ENCODE results near the gene DCP1B. TPM values are rescaled to one million over a fixed set of nuclear protein-coding genes. Genes with fewer than 3 reads are reported as not detected.

Gene DCP1B
- total RNA-seq, 2 donors from 2014 or later: 11.3 TPM

GRCh38 chr12:1922075-1922709 is 82.1 kb downstream of the DCP1B start:
- peak in 1 of 2 donors; percentile 26 for ATAC-seq
- no peaks in the 10 kb centered on the region for H3K36me3 Mint-ChIP-seq
- DNase-seq (ENCODE audit: low spot score): no peak
- no peaks in the 10 kb centered on the region for H3K9me3 Mint-ChIP-seq
- no peak overlapping the region for H3K27ac Mint-ChIP-seq
- peaks cover 6 to 7% of the 10 kb centered on the region in 2 donors for H3K27me3 Mint-ChIP-seq
- no peak overlapping the region for H3K4me3 Mint-ChIP-seq
- H3K4me1 Mint-ChIP-seq (ENCODE audit: low read depth in 2 of 2): peaks cover 5 to 8% of the 10 kb centered on the region in 2 donors

DNA sequence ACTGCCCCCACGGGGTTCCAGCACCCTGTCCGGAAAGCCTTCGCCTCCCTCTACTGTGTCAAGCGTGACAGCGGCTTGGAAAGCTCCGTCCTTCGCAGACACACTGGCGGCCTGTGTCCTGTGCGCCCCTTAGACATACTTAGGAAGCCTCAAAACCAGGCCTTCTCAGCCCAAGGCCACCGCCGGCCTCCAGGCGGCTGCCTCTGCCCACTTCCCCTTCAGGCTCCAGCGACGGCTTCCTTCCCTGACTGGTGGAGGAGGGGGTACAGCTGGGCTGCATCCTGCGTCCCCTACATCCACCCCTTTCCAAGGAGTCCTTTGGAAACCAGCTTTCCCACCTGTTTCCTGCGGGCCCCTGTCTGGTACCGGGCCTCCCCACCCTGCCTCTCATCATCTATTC is 83.3 kb downstream of the DCP1B start:
- Mint-ChIP-seq H3K27me3 (peaks cover 12 to 13% of the 10 kb centered on the region in 2 donors), H3K9me3 (no peaks in the 10 kb centered on the region), H3K36me3 (no peaks in the 10 kb centered on the region), H3K27ac (peak overlapping the region; percentile 7 to 20), H3K4me3 (no peak overlapping the region), H3K4me1 (ENCODE audit: low read depth in 2 of 2) (peaks cover 11 to 15% of the 10 kb centered on the region in 2 donors)
- DNase-seq (ENCODE audit: low spot score) (no peak), ATAC-seq (no peak)

DNA sequence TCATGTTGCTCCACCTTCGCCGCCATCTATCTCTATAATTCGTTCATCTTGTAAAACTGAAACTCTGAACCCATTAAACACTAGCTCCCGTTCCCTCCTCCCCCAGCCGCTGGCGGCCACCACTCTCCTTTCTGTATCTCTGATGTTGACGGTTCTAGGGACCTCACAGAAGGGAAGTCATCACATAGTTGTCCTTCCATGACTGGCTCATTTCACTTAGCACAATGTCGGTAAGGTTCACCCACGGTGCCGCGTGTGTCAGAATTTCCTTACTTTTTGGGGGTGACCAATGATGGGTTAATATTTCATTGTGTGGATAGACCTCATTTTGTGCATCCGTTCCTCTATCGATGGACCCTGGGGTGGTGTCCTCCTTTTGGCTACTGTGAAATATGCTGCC is 83.8 kb downstream of the DCP1B start:
- peak overlapping the region; percentile 7 to 20 for H3K27ac Mint-ChIP-seq
- H3K4me3 Mint-ChIP-seq: no peak overlapping the region
- H3K9me3 Mint-ChIP-seq: no peaks in the 10 kb centered on the region
- peaks cover 14 to 19% of the 10 kb centered on the region in 2 donors for H3K4me1 Mint-ChIP-seq (ENCODE audit: low read depth in 2 of 2)
- DNase-seq (ENCODE audit: low spot score): no peak
- ATAC-seq: no peak
- no peaks in the 10 kb centered on the region for H3K36me3 Mint-ChIP-seq
- H3K27me3 Mint-ChIP-seq: peaks cover 13 to 14% of the 10 kb centered on the region in 2 donors

GRCh38 chr12:1919763-1920162 is 84.5 kb downstream of the DCP1B start:
- no peak for DNase-seq (ENCODE audit: low spot score)
- H3K4me3 Mint-ChIP-seq: no peak overlapping the region
- no peaks in the 10 kb centered on the region for H3K36me3 Mint-ChIP-seq
- peaks cover 18 to 20% of the 10 kb centered on the region in 2 donors for H3K4me1 Mint-ChIP-seq (ENCODE audit: low read depth in 2 of 2)
- H3K27ac Mint-ChIP-seq: no peak overlapping the region
- no peak for ATAC-seq
- no peaks in the 10 kb centered on the region for H3K9me3 Mint-ChIP-seq
- H3K27me3 Mint-ChIP-seq: peaks cover 13 to 14% of the 10 kb centered on the region in 2 donors

GRCh38 chr12:1919284-1919683 is 85.0 kb downstream of the DCP1B start:
- Mint-ChIP-seq H3K4me3 (no peak overlapping the region), H3K4me1 (ENCODE audit: low read depth in 2 of 2) (peaks cover 14 to 16% of the 10 kb centered on the region in 2 donors)
- DNase-seq (ENCODE audit: low spot score): no peak

DNA sequence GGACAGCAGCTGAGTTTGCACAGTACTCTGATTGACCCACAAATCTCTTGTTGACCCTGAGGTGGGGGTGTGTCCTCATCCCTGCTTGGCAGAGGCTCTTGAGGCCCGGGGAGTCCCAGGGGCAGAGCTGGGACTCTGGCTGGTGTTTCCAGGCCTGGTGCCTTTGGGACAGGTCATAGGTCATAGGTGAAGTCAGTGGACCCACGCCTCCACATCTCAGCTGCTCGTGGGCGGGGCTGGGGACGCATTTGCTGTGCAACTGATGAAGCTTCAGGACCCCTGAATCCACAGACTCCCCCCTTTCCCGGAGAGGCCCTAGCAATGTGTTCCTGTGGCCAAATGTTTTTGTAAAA is 85.4 kb downstream of the DCP1B start:
- Mint-ChIP-seq H3K4me3 (no peak overlapping the region), H3K36me3 (no peaks in the 10 kb centered on the region), H3K27ac (no peak overlapping the region), H3K9me3 (no peaks in the 10 kb centered on the region), H3K4me1 (ENCODE audit: low read depth in 2 of 2) (peaks cover 13 to 16% of the 10 kb centered on the region in 2 donors), H3K27me3 (peaks cover 11 to 13% of the 10 kb centered on the region in 2 donors)
- ATAC-seq (no peak), DNase-seq (ENCODE audit: low spot score) (no peak)

More at GRCh38 chr12:1919284-1919683, 85.0 kb downstream of the DCP1B start:
- no peak for ATAC-seq
- H3K36me3 Mint-ChIP-seq: no peaks in the 10 kb centered on the region
- H3K27me3 Mint-ChIP-seq: peaks cover 11 to 13% of the 10 kb centered on the region in 2 donors
- no peak overlapping the region for H3K27ac Mint-ChIP-seq
- no peaks in the 10 kb centered on the region for H3K9me3 Mint-ChIP-seq

DNA sequence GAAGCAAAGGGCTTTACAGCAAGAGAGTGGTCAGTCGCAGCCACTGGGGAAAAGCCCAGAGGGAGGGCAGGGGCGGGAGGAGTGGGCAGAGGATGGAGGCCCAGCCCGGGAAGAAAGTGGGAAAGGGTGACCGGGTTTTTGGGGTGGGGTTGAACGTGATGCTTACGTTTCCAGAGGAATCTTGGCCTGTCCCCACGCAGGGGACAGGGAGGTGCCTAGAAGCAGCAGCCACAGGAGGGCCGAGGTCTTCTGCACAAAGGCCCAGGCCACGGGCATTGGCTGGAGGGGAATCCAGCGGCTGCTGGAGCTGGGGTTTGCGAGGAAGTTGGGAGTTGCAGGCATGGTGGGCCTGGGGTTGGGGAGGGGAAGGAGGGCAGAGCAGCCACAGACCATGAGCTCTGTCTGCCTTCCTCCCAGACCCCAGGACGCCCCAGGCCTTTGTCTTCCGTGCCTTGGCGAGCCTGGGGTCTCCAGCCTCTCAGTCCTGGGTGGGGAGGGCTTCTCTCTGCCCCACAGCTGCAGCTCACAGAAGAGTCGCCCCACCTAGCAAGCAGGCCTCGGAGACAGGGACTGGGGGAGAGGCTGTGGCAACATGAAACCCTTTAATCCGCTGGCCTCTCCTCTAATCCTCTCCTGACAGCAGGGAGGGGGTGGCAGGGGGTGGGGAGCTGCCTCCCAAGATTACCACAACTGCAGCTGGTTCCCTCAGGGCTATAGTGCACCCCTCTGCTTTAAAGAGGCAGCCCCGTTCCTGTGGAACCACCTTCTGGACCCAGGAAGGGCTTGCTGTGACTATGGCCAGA is 86.0 kb downstream of the DCP1B start, which contains the start of gene CACNA2D4:
CACNA2D4 (minus strand) TSS at position 572 of the 803 bp plus-strand sequence; CDS start at position 393, 179 bp downstream.
- Mint-ChIP-seq H3K4me3 (peak within 1 kb of the TSS; percentile 45), H3K27ac (peak within 1 kb of the TSS in 1 of 2 donors; percentile 39), H3K36me3 (no peaks in the 10 kb centered on the region), H3K9me3 (no peaks in the 10 kb centered on the region), H3K4me1 (ENCODE audit: low read depth in 2 of 2) (peaks cover 13 to 16% of the 10 kb centered on the region in 2 donors), H3K27me3 (peaks cover 9 to 11% of the 10 kb centered on the region in 2 donors)
- DNase-seq (ENCODE audit: low spot score) (no peak), ATAC-seq (no peak)

- Mint-ChIP-seq H3K27ac (peak overlapping the region in 1 of 2 donors; percentile 39), H3K36me3 (no peaks in the 10 kb centered on the region), H3K27me3 (peaks cover 6 to 11% of the 10 kb centered on the region in 2 donors), H3K9me3 (no peaks in the 10 kb centered on the region), H3K4me3 (peak overlapping the region; percentile 45), H3K4me1 (ENCODE audit: low read depth in 2 of 2) (peaks cover 13 to 16% of the 10 kb centered on the region in 2 donors)
- ATAC-seq: no peak
- no peak for DNase-seq (ENCODE audit: low spot score)
Measured at GRCh38 chr12:1917172-1918070, 86.8 kb downstream of the DCP1B start.

GRCh38 chr12:1916371-1917171 is 87.7 kb downstream of the DCP1B start:
- Mint-ChIP-seq H3K4me1 (ENCODE audit: low read depth in 2 of 2) (peaks cover 13 to 16% of the 10 kb centered on the region in 2 donors), H3K27me3 (peaks cover 6 to 11% of the 10 kb centered on the region in 2 donors), H3K9me3 (no peaks in the 10 kb centered on the region), H3K36me3 (no peaks in the 10 kb centered on the region), H3K4me3 (peak overlapping the region; percentile 40), H3K27ac (peak overlapping the region; percentile 12 to 69)
- ATAC-seq: no peak
- no peak for DNase-seq (ENCODE audit: low spot score)

GRCh38 chr12:1915082-1915968 is 88.9 kb downstream of the DCP1B start:
- Mint-ChIP-seq H3K4me3 (peak overlapping the region; percentile 40), H3K4me1 (ENCODE audit: low read depth in 2 of 2) (peaks cover 13 to 16% of the 10 kb centered on the region in 2 donors), H3K36me3 (no peaks in the 10 kb centered on the region), H3K9me3 (no peaks in the 10 kb centered on the region), H3K27me3 (peaks cover 6 to 8% of the 10 kb centered on the region in 2 donors), H3K27ac (peak overlapping the region; percentile 12 to 69)
- peak; percentile 51 to 82 for ATAC-seq
- DNase-seq (ENCODE audit: low spot score): no peak

GRCh38 chr12:1914114-1914911 is 89.9 kb downstream of the DCP1B start:
- Mint-ChIP-seq H3K36me3 (no peaks in the 10 kb centered on the region), H3K27ac (no peak overlapping the region), H3K27me3 (peaks cover 6 to 13% of the 10 kb centered on the region in 2 donors), H3K9me3 (no peaks in the 10 kb centered on the region), H3K4me3 (no peak overlapping the region), H3K4me1 (ENCODE audit: low read depth in 2 of 2) (peaks cover 13 to 16% of the 10 kb centered on the region in 2 donors)
- DNase-seq (ENCODE audit: low spot score) (no peak), ATAC-seq (no peak)

All from natural killer cell treated with Interleukin-12 subunit alpha and Interleukin-12 subunit beta and Interleukin-15 and Interleukin-18, amount 100 ng/mL, for 72 hours (primary cell).